ENCODE results near the gene MIA2. TPM values are rescaled to one million over a fixed set of nuclear protein-coding genes. Genes with fewer than 3 reads are reported as not detected.
"Not testable (repeated sequence)": the region's sequence is repeated elsewhere in the genome, so short reads cannot be mapped to it uniquely, and the experiment has no call there.

MIA2 gene
- total RNA-seq, 1 donor from 2014 or later = 17.5 TPM

GRCh38 chr14:39235466-39235865, 1.8 kb downstream of the MIA2 start:
- H3K4me1 Mint-ChIP-seq (ENCODE audit: low read depth) = peaks cover 28% of the 10 kb centered on the region
- H3K36me3 Mint-ChIP-seq (ENCODE audit: low read depth); H3K27me3 Mint-ChIP-seq (ENCODE audit: low read depth); DNase-seq (ENCODE audit: low spot score); H3K27ac Mint-ChIP-seq; intact Hi-C loops (cut with micrococcal nuclease); H3K4me3 Mint-ChIP-seq (ENCODE audit: low read depth); H3K9me3 Mint-ChIP-seq: not testable (repeated sequence)

DNA sequence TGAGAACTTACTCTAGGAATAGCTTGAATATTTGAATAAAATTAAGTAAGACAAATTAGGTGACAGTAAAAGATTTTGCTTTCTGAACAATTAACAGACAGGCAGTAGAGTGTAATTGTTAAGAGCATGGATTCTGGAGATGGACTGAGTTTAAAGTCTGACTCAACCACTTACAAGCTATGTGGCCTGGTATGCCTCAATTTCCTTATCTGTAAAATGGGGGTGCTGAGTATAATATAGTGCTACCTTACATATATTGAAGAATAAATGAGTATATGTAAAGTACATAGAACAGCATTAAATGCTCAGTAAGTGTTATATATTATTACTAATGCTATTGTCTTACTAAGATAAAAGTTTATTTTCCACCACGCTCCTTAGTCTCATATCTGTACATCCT, 7.1 kb downstream of the MIA2 start:
- Mint-ChIP-seq H3K27ac (no peak overlapping the region), H3K4me3 (ENCODE audit: low read depth) (no peak overlapping the region), H3K27me3 (ENCODE audit: low read depth) (no peaks in the 10 kb centered on the region), H3K4me1 (ENCODE audit: low read depth) (peaks cover 7% of the 10 kb centered on the region), H3K9me3 (no peaks in the 10 kb centered on the region), H3K36me3 (ENCODE audit: low read depth) (no peaks in the 10 kb centered on the region)
- no peak for DNase-seq (ENCODE audit: low spot score)
- intact Hi-C loops (cut with micrococcal nuclease) = no loop called here

- intact Hi-C loops (cut with micrococcal nuclease) = no loop called here
- Mint-ChIP-seq H3K4me3 (ENCODE audit: low read depth) (no peak overlapping the region), H3K36me3 (ENCODE audit: low read depth) (no peaks in the 10 kb centered on the region), H3K27me3 (ENCODE audit: low read depth) (no peaks in the 10 kb centered on the region), H3K4me1 (ENCODE audit: low read depth) (peaks cover 2% of the 10 kb centered on the region), H3K27ac (no peak overlapping the region), H3K9me3 (no peaks in the 10 kb centered on the region)
- DNase-seq (ENCODE audit: low spot score) = no peak
These were observed 7.9 kb downstream of the MIA2 start for GRCh38 chr14:39241637-39242036.

DNA sequence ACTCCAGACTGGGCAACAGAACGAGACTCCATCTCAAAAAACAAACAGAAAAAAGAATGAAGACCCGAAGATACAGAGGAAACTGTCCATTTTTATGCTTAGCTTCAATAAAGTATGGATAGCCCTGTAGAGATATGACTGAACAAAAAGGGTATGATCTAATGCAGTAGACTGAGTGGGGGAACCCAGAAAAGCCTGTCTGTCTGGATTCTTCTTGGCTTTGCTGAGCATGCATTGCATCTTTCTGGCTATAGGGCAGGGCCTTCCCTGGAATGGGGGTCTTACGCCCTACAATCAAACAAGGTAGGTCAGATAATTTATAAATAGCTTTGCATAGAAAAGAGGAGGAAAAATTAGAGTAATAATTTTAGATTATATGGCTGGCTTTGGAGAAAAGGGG, 10.1 kb downstream of the MIA2 start:
- Mint-ChIP-seq H3K4me1 (ENCODE audit: low read depth) (no peaks in the 10 kb centered on the region), H3K27me3 (ENCODE audit: low read depth) (peaks cover 8% of the 10 kb centered on the region), H3K27ac (no peak overlapping the region), H3K36me3 (ENCODE audit: low read depth) (no peaks in the 10 kb centered on the region), H3K4me3 (ENCODE audit: low read depth) (no peak overlapping the region), H3K9me3 (no peaks in the 10 kb centered on the region)
- intact Hi-C loops (cut with micrococcal nuclease) = no loop called here
- no peak for DNase-seq (ENCODE audit: low spot score)

DNA sequence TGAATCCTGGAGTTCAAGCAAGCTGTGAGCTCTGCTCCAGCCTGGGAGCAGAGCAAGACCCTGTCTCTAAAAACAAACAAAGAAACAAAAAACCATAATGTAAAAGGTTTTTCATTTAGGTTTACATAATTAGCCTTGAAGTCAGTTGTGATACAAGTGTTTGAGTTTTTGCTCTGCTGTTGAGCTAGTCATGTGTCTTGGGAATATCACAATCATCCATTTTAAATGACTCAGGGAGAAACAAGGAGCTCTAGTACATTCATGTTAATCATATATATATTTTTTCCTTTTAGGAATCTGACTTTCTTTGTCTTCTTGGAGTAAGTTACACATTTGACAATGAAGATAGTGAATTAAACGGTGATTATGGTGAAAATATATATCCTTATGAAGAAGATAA, 12.9 kb downstream of the MIA2 start:
- Mint-ChIP-seq H3K4me1 (ENCODE audit: low read depth) (no peaks in the 10 kb centered on the region), H3K27ac (no peak overlapping the region), H3K9me3 (no peaks in the 10 kb centered on the region), H3K27me3 (ENCODE audit: low read depth) (peaks cover 13% of the 10 kb centered on the region), H3K36me3 (ENCODE audit: low read depth) (no peaks in the 10 kb centered on the region), H3K4me3 (ENCODE audit: low read depth) (no peak overlapping the region)
- no peak for DNase-seq (ENCODE audit: low spot score)
- intact Hi-C loops (cut with micrococcal nuclease) = no loop called here

GRCh38 chr14:39247256-39247655, 13.5 kb downstream of the MIA2 start:
- no peaks in the 10 kb centered on the region for H3K4me1 Mint-ChIP-seq (ENCODE audit: low read depth)
- peaks cover 4% of the 10 kb centered on the region for H3K9me3 Mint-ChIP-seq
- intact Hi-C loops (cut with micrococcal nuclease) = no loop called here
- H3K36me3 Mint-ChIP-seq (ENCODE audit: low read depth) = no peaks in the 10 kb centered on the region
- no peak overlapping the region for H3K27ac Mint-ChIP-seq
- DNase-seq (ENCODE audit: low spot score) = no peak
- H3K27me3 Mint-ChIP-seq (ENCODE audit: low read depth) = peaks cover 13% of the 10 kb centered on the region
- no peak overlapping the region for H3K4me3 Mint-ChIP-seq (ENCODE audit: low read depth)

DNA sequence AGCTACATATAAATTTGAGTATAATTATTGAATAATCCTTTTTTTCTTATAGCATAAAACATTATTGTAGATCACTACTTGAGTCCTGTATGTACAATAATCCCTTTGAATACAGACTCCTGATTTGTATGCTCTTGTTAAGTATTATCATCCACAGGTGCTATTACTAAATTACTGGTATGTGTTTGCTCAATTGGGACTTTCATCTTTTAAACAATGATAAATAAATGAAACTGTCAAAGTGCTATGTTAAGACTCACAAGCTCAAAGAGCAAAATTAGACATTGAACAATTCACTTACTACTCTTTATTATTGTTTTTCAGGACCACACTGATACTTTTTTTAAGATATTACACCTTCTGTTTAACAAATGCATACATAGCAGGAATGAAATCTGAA, 17.8 kb downstream of the MIA2 start:
- intact Hi-C loops (cut with micrococcal nuclease) = no loop called here
- Mint-ChIP-seq H3K4me3 (ENCODE audit: low read depth) (no peak overlapping the region), H3K36me3 (ENCODE audit: low read depth) (no peaks in the 10 kb centered on the region), H3K27ac (no peak overlapping the region), H3K9me3 (peaks cover 6% of the 10 kb centered on the region), H3K27me3 (ENCODE audit: low read depth) (peaks cover 13% of the 10 kb centered on the region), H3K4me1 (ENCODE audit: low read depth) (no peaks in the 10 kb centered on the region)
- DNase-seq (ENCODE audit: low spot score) = no peak

DNA sequence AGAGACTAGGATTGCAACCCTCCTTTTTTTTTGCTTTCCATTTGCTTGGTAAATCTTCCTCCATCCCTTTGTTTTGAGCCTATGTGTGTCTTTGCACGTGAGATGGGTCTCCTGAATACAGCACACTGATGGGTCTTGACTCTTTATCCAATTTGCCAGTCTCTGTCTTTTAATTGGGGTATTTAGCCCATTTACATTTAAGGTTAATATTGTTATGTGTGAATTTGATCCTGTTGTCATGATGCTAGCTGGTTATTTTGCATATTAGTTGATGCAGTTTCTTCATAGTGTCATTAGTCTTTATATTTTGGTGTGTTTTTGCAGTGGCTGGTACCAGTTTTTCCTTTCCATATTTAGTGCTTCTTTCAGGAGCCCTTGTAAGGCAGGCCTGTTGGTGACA, 23.7 kb downstream of the MIA2 start:
- H3K9me3 Mint-ChIP-seq = peaks cover 15% of the 10 kb centered on the region
- H3K4me1 Mint-ChIP-seq (ENCODE audit: low read depth); H3K27ac Mint-ChIP-seq; intact Hi-C loops (cut with micrococcal nuclease); H3K27me3 Mint-ChIP-seq (ENCODE audit: low read depth); H3K4me3 Mint-ChIP-seq (ENCODE audit: low read depth); H3K36me3 Mint-ChIP-seq (ENCODE audit: low read depth); DNase-seq (ENCODE audit: low spot score): not testable (repeated sequence)

- no peaks in the 10 kb centered on the region for H3K27me3 Mint-ChIP-seq (ENCODE audit: low read depth)
- H3K27ac Mint-ChIP-seq = no peak overlapping the region
- DNase-seq (ENCODE audit: low spot score) = no peak
- H3K4me3 Mint-ChIP-seq (ENCODE audit: low read depth) = no peak overlapping the region
- H3K9me3 Mint-ChIP-seq = peaks cover 14% of the 10 kb centered on the region
- intact Hi-C loops (cut with micrococcal nuclease) = no loop called here
- no peaks in the 10 kb centered on the region for H3K4me1 Mint-ChIP-seq (ENCODE audit: low read depth)
- peaks cover 4% of the 10 kb centered on the region for H3K36me3 Mint-ChIP-seq (ENCODE audit: low read depth)
These were observed 25.2 kb downstream of the MIA2 start for GRCh38 chr14:39258782-39259545.

- H3K27ac Mint-ChIP-seq; H3K27me3 Mint-ChIP-seq (ENCODE audit: low read depth); intact Hi-C loops (cut with micrococcal nuclease); H3K36me3 Mint-ChIP-seq (ENCODE audit: low read depth); DNase-seq (ENCODE audit: low spot score); H3K4me1 Mint-ChIP-seq (ENCODE audit: low read depth); H3K4me3 Mint-ChIP-seq (ENCODE audit: low read depth): not testable (repeated sequence)
- H3K9me3 Mint-ChIP-seq = peaks cover 14% of the 10 kb centered on the region
These were observed 26.4 kb downstream of the MIA2 start for GRCh38 chr14:39260161-39260560.

DNA sequence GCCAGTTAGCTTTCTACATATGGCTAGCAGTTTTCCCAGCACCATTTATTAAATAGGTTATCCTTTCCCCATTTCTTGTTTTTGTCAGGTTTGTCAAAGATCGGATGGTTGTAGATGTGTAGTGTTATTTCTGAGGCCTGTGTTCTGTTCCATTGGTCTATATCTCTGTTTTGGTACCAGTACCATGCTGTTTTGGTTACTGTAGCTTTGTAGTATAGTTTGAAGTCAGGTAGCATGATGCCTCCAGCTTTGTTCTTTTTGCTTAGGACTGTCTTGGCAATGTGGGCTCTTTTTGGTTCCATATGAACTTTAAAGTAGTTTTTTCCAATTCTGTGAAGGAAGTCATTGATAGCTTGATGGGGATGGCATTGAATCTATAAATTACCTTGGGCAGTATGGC, 28.5 kb downstream of the MIA2 start:
- H3K27me3 Mint-ChIP-seq (ENCODE audit: low read depth); H3K27ac Mint-ChIP-seq; DNase-seq (ENCODE audit: low spot score); H3K36me3 Mint-ChIP-seq (ENCODE audit: low read depth); H3K4me3 Mint-ChIP-seq (ENCODE audit: low read depth); intact Hi-C loops (cut with micrococcal nuclease): not testable (repeated sequence)
- peaks cover 12% of the 10 kb centered on the region for H3K4me1 Mint-ChIP-seq (ENCODE audit: low read depth)
- H3K9me3 Mint-ChIP-seq = peaks cover 13% of the 10 kb centered on the region

DNA sequence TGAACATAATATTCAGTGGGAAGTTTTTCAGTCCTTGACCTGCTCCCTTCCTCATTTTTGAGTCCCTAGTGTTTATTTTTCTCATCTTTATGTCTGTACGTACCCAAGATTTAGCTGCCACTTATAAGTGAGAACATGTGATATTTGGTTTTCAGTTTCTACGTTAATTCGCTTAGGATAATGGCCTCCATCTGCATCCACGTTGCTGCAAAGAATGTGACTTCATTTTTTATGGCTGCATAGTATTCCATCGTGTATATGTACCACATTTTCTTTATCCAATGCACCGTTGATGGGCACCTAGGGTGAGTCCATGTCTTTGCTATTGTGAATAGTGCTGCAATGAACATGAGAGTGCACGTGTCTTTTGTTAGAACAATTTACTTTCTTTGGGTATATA, 30.3 kb downstream of the MIA2 start:
- intact Hi-C loops (cut with micrococcal nuclease) = no loop called here
- no peaks in the 10 kb centered on the region for H3K27me3 Mint-ChIP-seq (ENCODE audit: low read depth)
- H3K9me3 Mint-ChIP-seq = peaks cover 9% of the 10 kb centered on the region
- no peak overlapping the region for H3K27ac Mint-ChIP-seq
- H3K4me3 Mint-ChIP-seq (ENCODE audit: low read depth) = no peak overlapping the region
- no peaks in the 10 kb centered on the region for H3K36me3 Mint-ChIP-seq (ENCODE audit: low read depth)
- peaks cover 22% of the 10 kb centered on the region for H3K4me1 Mint-ChIP-seq (ENCODE audit: low read depth)
- no peak for DNase-seq (ENCODE audit: low spot score)

DNA sequence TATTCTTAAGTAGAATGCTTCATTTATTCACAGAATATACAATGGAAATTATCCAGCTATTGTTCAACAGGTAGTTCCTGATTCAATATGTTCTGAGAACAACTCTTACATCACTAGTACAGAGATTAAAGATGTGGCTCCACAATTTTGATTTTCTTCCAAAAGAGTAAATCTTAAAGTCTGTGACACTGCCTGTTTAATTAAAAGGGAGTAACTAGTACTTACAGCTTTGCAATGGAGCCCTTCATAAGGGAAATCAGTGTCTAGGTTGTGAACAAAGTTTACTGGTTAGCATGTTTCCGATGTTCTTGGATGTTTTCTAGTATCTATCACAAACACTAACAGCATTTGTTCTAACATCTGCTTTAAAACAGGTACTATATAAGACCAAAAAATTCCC, 30.8 kb downstream of the MIA2 start:
- H3K27ac Mint-ChIP-seq = no peak overlapping the region
- no peak for DNase-seq (ENCODE audit: low spot score)
- peaks cover 9% of the 10 kb centered on the region for H3K9me3 Mint-ChIP-seq
- peaks cover 27% of the 10 kb centered on the region for H3K4me1 Mint-ChIP-seq (ENCODE audit: low read depth)
- no peaks in the 10 kb centered on the region for H3K27me3 Mint-ChIP-seq (ENCODE audit: low read depth)
- intact Hi-C loops (cut with micrococcal nuclease) = no loop called here
- no peak overlapping the region for H3K4me3 Mint-ChIP-seq (ENCODE audit: low read depth)
- no peaks in the 10 kb centered on the region for H3K36me3 Mint-ChIP-seq (ENCODE audit: low read depth)

- peak overlapping the region; percentile 59 for H3K4me3 Mint-ChIP-seq (ENCODE audit: low read depth)
- H3K36me3 Mint-ChIP-seq (ENCODE audit: low read depth) = no peaks in the 10 kb centered on the region
- H3K4me1 Mint-ChIP-seq (ENCODE audit: low read depth) = peaks cover 32% of the 10 kb centered on the region
- H3K9me3 Mint-ChIP-seq = peaks cover 9% of the 10 kb centered on the region
- intact Hi-C loops (cut with micrococcal nuclease) = loop anchor here (5.0 kb wide), 1 partner anchor 77 kb away; no protein-coding TSS in a partner anchor
- DNase-seq (ENCODE audit: low spot score) = no peak
- no peaks in the 10 kb centered on the region for H3K27me3 Mint-ChIP-seq (ENCODE audit: low read depth)
- H3K27ac Mint-ChIP-seq = peak overlapping the region; percentile 13
These were observed 31.3 kb downstream of the MIA2 start for GRCh38 chr14:39265033-39265432.
